ENCODE data around the gene ZNF222. TPM values are rescaled to one million over a fixed set of nuclear protein-coding genes. Genes with fewer than 3 reads are reported as not detected.

Gene ZNF222
- total RNA-seq, 2 donors from 2014 or later: 2.4 to 2.9 TPM

- Histone ChIP-seq H3K9me3 (no peaks in the 10 kb centered on the region), H3K36me3 (peaks cover 38% of the 10 kb centered on the region), H3K4me3 (no peak overlapping the region), H3K27ac (no peak overlapping the region), H3K27me3 (no peaks in the 10 kb centered on the region), H3K4me1 (peaks cover 0 to 6% of the 10 kb centered on the region in 2 donors)
- no peak for DNase-seq (ENCODE audit: low spot score)
- TF ChIP-seq, protein P1, sequence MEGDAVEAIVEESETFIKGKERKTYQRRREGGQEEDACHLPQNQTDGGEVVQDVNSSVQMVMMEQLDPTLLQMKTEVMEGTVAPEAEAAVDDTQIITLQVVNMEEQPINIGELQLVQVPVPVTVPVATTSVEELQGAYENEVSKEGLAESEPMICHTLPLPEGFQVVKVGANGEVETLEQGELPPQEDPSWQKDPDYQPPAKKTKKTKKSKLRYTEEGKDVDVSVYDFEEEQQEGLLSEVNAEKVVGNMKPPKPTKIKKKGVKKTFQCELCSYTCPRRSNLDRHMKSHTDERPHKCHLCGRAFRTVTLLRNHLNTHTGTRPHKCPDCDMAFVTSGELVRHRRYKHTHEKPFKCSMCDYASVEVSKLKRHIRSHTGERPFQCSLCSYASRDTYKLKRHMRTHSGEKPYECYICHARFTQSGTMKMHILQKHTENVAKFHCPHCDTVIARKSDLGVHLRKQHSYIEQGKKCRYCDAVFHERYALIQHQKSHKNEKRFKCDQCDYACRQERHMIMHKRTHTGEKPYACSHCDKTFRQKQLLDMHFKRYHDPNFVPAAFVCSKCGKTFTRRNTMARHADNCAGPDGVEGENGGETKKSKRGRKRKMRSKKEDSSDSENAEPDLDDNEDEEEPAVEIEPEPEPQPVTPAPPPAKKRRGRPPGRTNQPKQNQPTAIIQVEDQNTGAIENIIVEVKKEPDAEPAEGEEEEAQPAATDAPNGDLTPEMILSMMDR (IDR thresholded peaks at IDR 0.05): no peak
These were observed 27.4 kb upstream of the ZNF222 start for GRCh38 chr19:43997631-43998290.

GRCh38 chr19:44002212-44002565, 23.0 kb upstream of the ZNF222 start:
- TF ChIP-seq, protein P1 (IDR thresholded peaks at IDR 0.05): no peak
- Histone ChIP-seq H3K27ac (peak overlapping the region; percentile 72 to 84), H3K4me3 (peak overlapping the region; percentile 73), H3K36me3 (peaks cover 8% of the 10 kb centered on the region), H3K9me3 (peaks cover 0 to 13% of the 10 kb centered on the region in 2 donors), H3K4me1 (peaks cover 0 to 15% of the 10 kb centered on the region in 2 donors), H3K27me3 (no peaks in the 10 kb centered on the region)
- DNase-seq (ENCODE audit: low spot score): no peak

GRCh38 chr19:44002566-44003460, 22.4 kb upstream of the ZNF222 start, which contains the start of gene ZNF230:
Gene ZNF230, plus strand, starts transcription at chr19:44002957. Its CDS starts 4,122 bp downstream, at chr19:44007079.
- Histone ChIP-seq H3K4me1 (peaks cover 0 to 15% of the 10 kb centered on the region in 2 donors), H3K36me3 (peaks cover 14% of the 10 kb centered on the region), H3K27me3 (no peaks in the 10 kb centered on the region), H3K27ac (peak within 1 kb of the TSS; percentile 72 to 84), H3K4me3 (peak within 1 kb of the TSS; percentile 73), H3K9me3 (peaks cover 0 to 18% of the 10 kb centered on the region in 2 donors)
- DNase-seq (ENCODE audit: low spot score): peak; percentile 93
- TF ChIP-seq, protein P1 (IDR thresholded peaks at IDR 0.05): no peak

DNA sequence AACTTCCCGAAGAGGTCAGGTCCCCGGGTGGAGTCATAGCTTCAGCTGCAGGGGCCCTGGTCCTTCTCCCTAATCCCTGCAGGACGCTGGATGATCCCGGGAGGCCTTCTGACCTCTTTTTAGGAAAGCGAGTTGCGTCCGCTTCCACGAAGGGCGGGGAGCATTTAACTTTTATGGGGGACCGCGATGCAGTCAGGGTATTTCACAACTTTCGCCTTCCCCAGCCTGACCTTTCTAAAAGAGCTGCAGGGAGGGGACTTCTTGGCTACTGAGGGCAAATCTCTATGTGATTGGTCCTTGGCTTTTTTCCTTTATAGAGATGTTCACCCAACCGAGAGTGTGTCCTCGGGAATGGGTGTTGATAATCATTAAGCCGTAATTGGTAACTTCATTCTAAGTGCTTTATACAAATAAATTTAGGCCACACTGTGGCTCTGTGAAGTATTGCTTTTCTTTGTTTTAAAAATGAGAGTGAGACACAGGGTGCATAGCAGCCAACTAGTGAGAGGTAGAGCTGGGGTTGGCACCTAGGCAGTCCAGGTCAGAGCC, 21.6 kb upstream of the ZNF222 start:
- H3K27me3 ChIP-seq: no peaks in the 10 kb centered on the region
- TF ChIP-seq, protein P1 (IDR thresholded peaks at IDR 0.05): no peak
- peaks cover 0 to 15% of the 10 kb centered on the region in 2 donors for H3K4me1 ChIP-seq
- peaks cover 0 to 25% of the 10 kb centered on the region in 2 donors for H3K9me3 ChIP-seq
- peak overlapping the region; percentile 72 to 84 for H3K27ac ChIP-seq
- no peak for DNase-seq (ENCODE audit: low spot score)
- H3K36me3 ChIP-seq: peaks cover 21% of the 10 kb centered on the region
- peak overlapping the region; percentile 73 for H3K4me3 ChIP-seq

GRCh38 chr19:44005973-44006372, 19.2 kb upstream of the ZNF222 start:
- Histone ChIP-seq H3K4me3 (no peak overlapping the region), H3K9me3 (peaks cover 10 to 49% of the 10 kb centered on the region in 2 donors), H3K27me3 (no peaks in the 10 kb centered on the region), H3K4me1 (peaks cover 0 to 15% of the 10 kb centered on the region in 2 donors), H3K36me3 (peaks cover 46% of the 10 kb centered on the region), H3K27ac (no peak overlapping the region)
- DNase-seq (ENCODE audit: low spot score): no peak
- TF ChIP-seq, protein P1 (IDR thresholded peaks at IDR 0.05): no peak

Measured in right atrium auricular region (tissue), 2 donors.